Sigmoid colon (tissue), 7 donors: ENCODE results near the gene FTO. TPM values are rescaled to one million over a fixed set of nuclear protein-coding genes. Genes with fewer than 3 reads are reported as not detected.

Source experiments
- DNase-seq: peaks from one replicate; pipeline ENCODE4 v3.0.0-alpha.2; 2019
- H3K27ac ChIP-seq, 4 donors: fragments of 200-600 bp; sonication (generic); one replicate each; pipeline ENCODE4 v1.5.1; 2016 to 2019; ENCODE audit warnings: mild to moderate bottlenecking in 1 of 4
- H3K27me3 ChIP-seq, 3 donors: fragments of 200-600 bp; sonication (generic); one replicate each; pipeline ENCODE4 v1.5.1; 2019; ENCODE audit warnings: mild to moderate bottlenecking in 1 of 3
- H3K36me3 ChIP-seq, 4 donors: fragments of 200-600 bp; sonication (generic); one replicate each; pipeline ENCODE4 v1.5.1; 2016 to 2019
- H3K4me1 ChIP-seq, 4 donors: fragments of 200-600 bp; sonication (generic); one replicate each; pipeline ENCODE4 v1.5.1; 2017 to 2019
- H3K4me3 ChIP-seq, 4 donors: fragments of 200-600 bp; sonication (generic); one replicate each; pipeline ENCODE4 v1.5.1; 2017 to 2019; ENCODE audit warnings: mild to moderate bottlenecking in 2 of 4, moderate library complexity in 1 of 4
- H3K9me3 ChIP-seq, 4 donors: fragments of 200-600 bp in 3 of 4; sonication (generic) in 3 of 4; one replicate each; pipeline versions ENCODE4 v1.5.1 to v1.6.1; 2013 to 2019
- EP300 ChIP-seq, 4 donors: sonication (generic); formaldehyde crosslinking; IDR thresholded peaks; one replicate each; pipeline ENCODE4 v1.6.1; 2017; ENCODE audit warnings: antibody characterized with exemption in 4 of 4
- POLR2A ChIP-seq, 2 donors: fragments of 450-650 bp; IDR thresholded peaks; one replicate each; pipeline ENCODE4 v1.6.1; 2016; ENCODE audit warnings: antibody characterized with exemption in 2 of 2, mild to moderate bottlenecking in 2 of 2, moderate library complexity in 2 of 2
- POLR2AphosphoS5 ChIP-seq, 4 donors: sonication (generic); formaldehyde crosslinking; IDR thresholded peaks; one replicate each; pipeline ENCODE4 v1.6.1; 2017; ENCODE audit warnings: antibody characterized with exemption in 4 of 4
- WGBS, 2 donors: extraction: QIAGEN DNeasy Blood & Tissue Kit; methylation state at CpG; one replicate each; pipeline ENCODE4 v1.1.7; 2013; 5-methylcytosine and 5-hydroxymethylcytosine counted together
- intact Hi-C: fragments of 100-400 bp; cut with DNase I; formaldehyde crosslinking; loops from one replicate; pipeline ENCODE4 v1.15.1; 2023
- polyA plus RNA-seq, 3 donors: library from polyadenylated mRNA; stranded (reverse); fragments of 200-250 nt; gene quantifications; one replicate each; pipeline ENCODE4 v1.2.3, GENCODE V29; 2013
- total RNA-seq, 4 donors: library from RNA; depleted of rRNA; stranded (reverse); fragments of >200 nt; gene quantifications; one replicate each; pipeline ENCODE4 v1.1.0, GENCODE V29; 2016
- TF ChIP-seq, protein P1 (sequence below), 4 experiments: fragments of 450-650 bp in 3 of 4; fragments of 200-600 bp in 1 of 4; IDR thresholded peaks; one replicate each; pipeline ENCODE4 v1.5.1; 2016 to 2019; ENCODE audit warnings: antibody characterized with exemption in 4 of 4, mild to moderate bottlenecking in 3 of 4, moderate library complexity in 2 of 4
- donor health status: healthy with polysubstance abuse.
- donor health status: Bipolar disorder and iron deficiency.
- donor health status: healthy.

FTO gene
- total and polyA plus RNA-seq, 7 donors = 9.9 to 97.2 (median 77.8) TPM

DNA sequence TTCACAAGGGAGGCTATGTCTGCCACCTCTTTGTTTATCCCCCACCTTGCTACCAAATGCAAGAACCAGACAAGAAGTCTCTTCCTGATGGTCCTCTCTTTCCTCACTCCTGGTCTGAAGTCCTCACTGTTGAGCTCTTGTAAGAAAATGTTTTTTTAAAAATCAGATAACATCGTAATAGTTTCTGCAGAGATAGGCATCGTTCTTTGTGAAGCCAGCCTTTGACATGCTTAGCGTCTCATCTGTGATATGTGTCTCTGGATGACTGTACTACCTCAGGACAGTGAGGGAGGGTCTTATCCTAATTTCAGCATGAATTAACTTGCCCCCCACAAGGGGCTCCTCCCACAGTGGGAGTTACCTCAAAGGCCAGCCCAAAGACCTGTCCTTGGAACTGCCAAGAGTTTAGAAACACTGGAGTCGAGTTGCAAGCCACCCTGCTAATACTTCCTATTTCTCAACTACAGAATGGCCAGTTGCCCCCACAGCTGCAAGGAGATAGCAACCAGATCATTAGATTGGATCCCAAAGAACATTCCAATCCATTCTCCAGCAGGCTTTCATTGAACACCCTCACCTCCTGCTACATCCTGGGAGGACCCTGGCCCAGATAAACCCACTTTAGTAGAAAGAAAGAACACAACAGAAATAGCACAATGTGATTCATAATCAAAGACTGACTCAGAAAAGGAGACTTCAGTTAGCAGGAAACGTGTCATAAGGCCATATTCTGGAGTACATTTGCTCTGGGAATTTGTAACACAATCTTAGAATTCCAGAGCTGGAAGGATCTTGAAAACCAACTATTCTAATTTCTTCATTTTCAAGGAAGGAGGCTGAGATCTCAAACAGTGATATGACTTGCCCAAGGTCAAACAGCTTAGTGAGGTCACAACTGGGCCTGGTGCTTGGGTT lies 431.7 kb downstream of the FTO start:
- H3K27ac ChIP-seq = no peak overlapping the region
- H3K27me3 ChIP-seq = no peaks in the 10 kb centered on the region
- H3K4me3 ChIP-seq = no peak overlapping the region
- TF ChIP-seq, protein P1, sequence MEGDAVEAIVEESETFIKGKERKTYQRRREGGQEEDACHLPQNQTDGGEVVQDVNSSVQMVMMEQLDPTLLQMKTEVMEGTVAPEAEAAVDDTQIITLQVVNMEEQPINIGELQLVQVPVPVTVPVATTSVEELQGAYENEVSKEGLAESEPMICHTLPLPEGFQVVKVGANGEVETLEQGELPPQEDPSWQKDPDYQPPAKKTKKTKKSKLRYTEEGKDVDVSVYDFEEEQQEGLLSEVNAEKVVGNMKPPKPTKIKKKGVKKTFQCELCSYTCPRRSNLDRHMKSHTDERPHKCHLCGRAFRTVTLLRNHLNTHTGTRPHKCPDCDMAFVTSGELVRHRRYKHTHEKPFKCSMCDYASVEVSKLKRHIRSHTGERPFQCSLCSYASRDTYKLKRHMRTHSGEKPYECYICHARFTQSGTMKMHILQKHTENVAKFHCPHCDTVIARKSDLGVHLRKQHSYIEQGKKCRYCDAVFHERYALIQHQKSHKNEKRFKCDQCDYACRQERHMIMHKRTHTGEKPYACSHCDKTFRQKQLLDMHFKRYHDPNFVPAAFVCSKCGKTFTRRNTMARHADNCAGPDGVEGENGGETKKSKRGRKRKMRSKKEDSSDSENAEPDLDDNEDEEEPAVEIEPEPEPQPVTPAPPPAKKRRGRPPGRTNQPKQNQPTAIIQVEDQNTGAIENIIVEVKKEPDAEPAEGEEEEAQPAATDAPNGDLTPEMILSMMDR (IDR thresholded peaks at IDR 0.05) = no peak
- TF ChIP-seq POLR2A (IDR thresholded peaks at IDR 0.05) = no peak
- no peak for TF ChIP-seq EP300 (IDR thresholded peaks at IDR 0.05)
- no peak for TF ChIP-seq POLR2AphosphoS5 (IDR thresholded peaks at IDR 0.05)
- intact Hi-C loops = no loop called here
- no peak for DNase-seq
- peaks cover 0 to 4% (median 0%) of the 10 kb centered on the region in 4 donors for H3K9me3 ChIP-seq
- H3K36me3 ChIP-seq = no peaks in the 10 kb centered on the region
- WGBS, 2 donors = 81 to 83% methylated on average over 5 of the region's 5 CpGs
- H3K4me1 ChIP-seq = peaks cover 0 to 8% (median 3%) of the 10 kb centered on the region in 4 donors

DNA sequence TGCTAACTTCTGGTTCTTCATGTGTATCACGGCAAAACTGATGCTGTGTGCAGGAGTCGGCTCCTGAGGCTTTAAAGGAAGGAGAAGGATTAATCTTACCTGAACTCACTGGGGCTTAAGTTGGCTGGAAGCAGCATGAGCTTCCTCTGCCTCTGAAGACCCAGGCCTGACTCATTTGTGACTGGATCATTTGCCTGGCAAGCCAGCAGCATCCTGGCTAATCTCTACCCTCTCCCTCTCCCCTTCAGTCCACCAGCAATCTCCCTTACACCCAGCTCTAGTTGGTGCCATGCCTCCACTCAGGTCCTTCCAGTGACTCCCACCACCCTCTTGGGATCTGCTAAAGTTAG lies 432.3 kb downstream of the FTO start:
- no peak for DNase-seq
- Histone ChIP-seq H3K9me3 (peaks cover 0 to 4% (median 0%) of the 10 kb centered on the region in 4 donors), H3K4me1 (peaks cover 0 to 8% (median 3%) of the 10 kb centered on the region in 4 donors), H3K27me3 (no peaks in the 10 kb centered on the region), H3K4me3 (no peak overlapping the region), H3K36me3 (no peaks in the 10 kb centered on the region), H3K27ac (no peak overlapping the region)
- 85 to 89% methylated on average over 2 of the region's 2 CpGs for WGBS, 2 donors
- TF ChIP-seq POLR2A (IDR thresholded peaks at IDR 0.05) (no peak), POLR2AphosphoS5 (IDR thresholded peaks at IDR 0.05) (no peak), EP300 (IDR thresholded peaks at IDR 0.05) (no peak)
- TF ChIP-seq, protein P1 (IDR thresholded peaks at IDR 0.05) = no peak
- intact Hi-C loops = no loop called here

DNA sequence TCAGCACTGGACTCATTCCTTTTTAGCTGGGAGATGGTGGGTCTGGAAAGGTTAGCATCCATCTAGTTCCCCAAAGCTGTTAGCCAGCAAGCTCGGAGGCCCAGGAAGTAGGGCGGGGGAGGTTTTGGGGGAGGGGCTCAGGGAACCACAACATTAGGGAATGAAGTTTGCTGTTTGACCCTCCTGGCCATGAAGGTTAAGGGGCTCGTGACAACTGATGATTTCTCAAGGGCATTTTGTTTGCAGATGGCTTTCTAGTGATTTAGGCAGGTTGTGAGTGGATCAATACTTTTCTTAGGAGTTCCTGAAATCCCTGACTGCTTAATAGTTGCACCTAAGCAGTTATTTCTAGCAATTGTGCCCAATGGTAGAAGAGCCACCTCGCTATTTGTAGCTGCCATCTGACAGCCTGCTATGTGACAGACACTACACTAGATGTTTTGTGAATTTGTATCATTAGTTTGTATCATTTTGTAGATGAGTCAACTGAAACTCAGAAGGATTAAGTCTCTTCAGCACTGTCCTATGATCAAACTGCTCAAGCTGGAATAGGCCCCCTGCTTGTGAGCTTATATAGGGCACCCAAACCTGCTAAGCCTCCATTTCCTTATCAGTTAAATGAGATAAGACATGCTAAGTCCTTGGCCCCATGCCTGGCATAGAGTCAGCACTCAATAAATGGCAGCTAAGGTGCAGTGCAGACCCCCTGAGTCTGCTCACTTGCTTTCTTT lies 436.3 kb downstream of the FTO start:
- no peak overlapping the region for H3K27ac ChIP-seq
- H3K4me1 ChIP-seq = no peaks in the 10 kb centered on the region
- H3K4me3 ChIP-seq = no peak overlapping the region
- H3K9me3 ChIP-seq = peaks cover 0 to 4% (median 0%) of the 10 kb centered on the region in 4 donors
- TF ChIP-seq POLR2AphosphoS5 (IDR thresholded peaks at IDR 0.05) (no peak), POLR2A (IDR thresholded peaks at IDR 0.05) (no peak), EP300 (IDR thresholded peaks at IDR 0.05) (no peak)
- TF ChIP-seq, protein P1 (IDR thresholded peaks at IDR 0.05) = no peak
- WGBS, 2 donors = 77 to 87% methylated on average over 4 of the region's 4 CpGs
- intact Hi-C loops = no loop called here
- no peaks in the 10 kb centered on the region for H3K27me3 ChIP-seq
- no peaks in the 10 kb centered on the region for H3K36me3 ChIP-seq
- DNase-seq = no peak

DNA sequence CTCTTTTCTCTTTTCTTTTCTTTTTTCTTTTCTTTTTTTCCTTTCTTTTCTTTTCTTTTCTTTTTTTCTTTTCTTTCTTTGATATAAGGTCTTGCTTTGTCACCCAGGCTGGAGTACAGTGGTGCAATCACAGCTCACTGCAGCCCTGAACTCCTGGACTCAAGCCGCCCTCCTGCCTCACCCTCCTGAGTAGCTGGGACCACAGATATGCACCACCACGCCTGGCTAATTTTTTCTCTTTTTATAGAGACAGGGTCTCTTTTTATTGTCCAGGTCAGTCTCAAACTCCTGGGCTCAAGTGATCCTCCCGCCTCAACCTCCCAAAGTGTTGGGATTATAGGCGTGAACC lies 436.8 kb downstream of the FTO start:
- Histone ChIP-seq H3K27ac (no peak overlapping the region), H3K9me3 (peaks cover 0 to 4% (median 0%) of the 10 kb centered on the region in 4 donors), H3K27me3 (no peaks in the 10 kb centered on the region), H3K4me3 (no peak overlapping the region), H3K4me1 (no peaks in the 10 kb centered on the region), H3K36me3 (no peaks in the 10 kb centered on the region)
- 92 to 93% methylated on average over 4 of the region's 4 CpGs for WGBS, 2 donors
- intact Hi-C loops = no loop called here
- TF ChIP-seq POLR2AphosphoS5 (IDR thresholded peaks at IDR 0.05) (no peak), EP300 (IDR thresholded peaks at IDR 0.05) (no peak), POLR2A (IDR thresholded peaks at IDR 0.05) (no peak)
- TF ChIP-seq, protein P1 (IDR thresholded peaks at IDR 0.05) = no peak
- no peak for DNase-seq
